Neural cell (in vitro differentiated cells): ENCODE data around the gene F12. TPM values are rescaled to one million over a fixed set of nuclear protein-coding genes. Genes with fewer than 3 reads are reported as not detected.

Experiments
- H2AFZ ChIP-seq: fragments of 200-600, 300-800 bp; sonication (generic), shearing (Covaris generic); 2 replicates; pipeline ENCODE4 v1.6.0; 2014; ENCODE audit warnings: low read depth, mild to moderate bottlenecking, antibody characterized with exemption, low read length, moderate library complexity
- H3F3A ChIP-seq: fragments of 200-600 bp; shearing (Covaris generic); 2 replicates; pipeline ENCODE4 v1.6.1; 2016; ENCODE audit warnings: mild to moderate bottlenecking, moderate library complexity, mixed read lengths, antibody characterized with exemption, low read length; ENCODE audit not compliant: insufficient read depth, poor library complexity, severe bottlenecking
- H3K27ac ChIP-seq: fragments of 200-600, 300-800 bp; sonication (generic), shearing (Covaris generic); 2 replicates; pipeline ENCODE4 v1.5.1; 2014; ENCODE audit warnings: mild to moderate bottlenecking, low read length, moderate library complexity
- H3K27me3 ChIP-seq: fragments of 300-800, 200-600 bp; sonication (generic), shearing (Covaris generic); 2 replicates; pipeline ENCODE4 v1.6.0; 2014; ENCODE audit warnings: mild to moderate bottlenecking, low read depth, low read length, moderate library complexity; ENCODE audit not compliant: insufficient read depth
- H3K36me3 ChIP-seq: fragments of 300-800, 200-600 bp; sonication (generic), shearing (Covaris generic); 2 replicates; pipeline ENCODE4 v1.5.1; 2014; ENCODE audit warnings: mild to moderate bottlenecking, antibody characterized with exemption, low read length, moderate library complexity; ENCODE audit not compliant: insufficient read depth
- H3K4me2 ChIP-seq: fragments of 300-800, 200-600 bp; sonication (generic), shearing (Covaris generic); 2 replicates; pipeline ENCODE4 v1.6.0; 2014; ENCODE audit warnings: mild to moderate bottlenecking, low read length
- H3K4me3 ChIP-seq: fragments of 300-800, 200-600 bp; sonication (generic), shearing (Covaris generic); 2 replicates; pipeline ENCODE4 v1.5.1; 2014; ENCODE audit warnings: mild to moderate bottlenecking, low read length, moderate library complexity
- H3K79me2 ChIP-seq: fragments of 200-600 bp; shearing (Covaris generic); replicated peaks from 2 replicates; pipeline ENCODE4 v1.6.0; 2014; ENCODE audit warnings: mild to moderate bottlenecking, low read length, moderate library complexity; ENCODE audit not compliant: insufficient read depth
- H3K9ac ChIP-seq: fragments of 300-800, 200-600 bp; sonication (generic), shearing (Covaris generic); 2 replicates; pipeline ENCODE4 v1.6.1; 2016; ENCODE audit warnings: mild to moderate bottlenecking, low read length, mixed read lengths
- H3K9me2 ChIP-seq: fragments of 200-600 bp; shearing (Covaris generic); 2 replicates; pipeline ENCODE4 v1.6.1; 2016; ENCODE audit warnings: mild to moderate bottlenecking, low read length, mixed read lengths; ENCODE audit not compliant: insufficient read depth
- H3K9me3 ChIP-seq: fragments of 200-600, 300-800 bp; sonication (generic), shearing (Covaris generic); 2 replicates; pipeline ENCODE4 v1.6.1; 2016; ENCODE audit warnings: mild to moderate bottlenecking, mixed run types, low read length, moderate library complexity, mixed read lengths
- H4K20me1 ChIP-seq: fragments of 200-600 bp; shearing (Covaris generic); 2 replicates; pipeline ENCODE4 v1.6.1; 2016; ENCODE audit warnings: mild to moderate bottlenecking, mixed run types; ENCODE audit not compliant: insufficient read depth
- EP300 ChIP-seq: fragments of 450-650 bp; conservative IDR thresholded peaks from 2 replicates; pipeline ENCODE4 v1.6.1; 2014; ENCODE audit warnings: antibody characterized with exemption, mild to moderate bottlenecking, moderate library complexity; ENCODE audit not compliant: poor library complexity, severe bottlenecking
- EZH2 ChIP-seq: fragments of 200-600, 300-800 bp; shearing (Covaris generic), sonication (generic); IDR thresholded peaks from 2 replicates; pipeline ENCODE4 v1.6.1; 2014; ENCODE audit warnings: antibody characterized with exemption, low read length, borderline replicate concordance, mild to moderate bottlenecking; ENCODE audit not compliant: insufficient read depth, poor library complexity, severe bottlenecking
- MXI1 ChIP-seq: fragments of 450-650 bp; conservative IDR thresholded peaks from 2 replicates; pipeline ENCODE4 v1.6.1; 2014; ENCODE audit warnings: antibody characterized with exemption, mild to moderate bottlenecking; ENCODE audit not compliant: poor library complexity, severe bottlenecking
- POLR2AphosphoS5 ChIP-seq: IDR thresholded peaks from 2 replicates; pipeline ENCODE4 v1.6.1; 2012
- RAD21 ChIP-seq: fragments of 450-650 bp; conservative IDR thresholded peaks from 2 replicates; pipeline ENCODE4 v1.6.1; 2014; ENCODE audit warnings: antibody characterized with exemption, mild to moderate bottlenecking, moderate library complexity
- SMC3 ChIP-seq: fragments of 450-650 bp; conservative IDR thresholded peaks from 2 replicates; pipeline ENCODE4 v1.6.1; 2014; ENCODE audit warnings: antibody characterized with exemption, mild to moderate bottlenecking, moderate library complexity; ENCODE audit not compliant: poor library complexity
- TAF1 ChIP-seq: IDR thresholded peaks from 2 replicates; pipeline ENCODE4 v1.6.1; 2012; ENCODE audit warnings: low read depth
- polyA plus RNA-seq: library from polyadenylated mRNA; depleted of rRNA; stranded (reverse); fragments of >200 nt; gene quantifications from 2 replicates; pipeline ENCODE4 v1.2.3, GENCODE V29; 2014
- TF ChIP-seq, protein P1 (sequence below): fragments of 450-650 bp; IDR thresholded peaks from 2 replicates; pipeline ENCODE4 v1.5.1; 2014; ENCODE audit warnings: antibody characterized with exemption, mild to moderate bottlenecking, moderate library complexity; ENCODE audit not compliant: poor library complexity, severe bottlenecking

F12 gene
- polyA plus RNA-seq, 1 donor from 2014 or later: 1.4 TPM

- peaks cover 5% of the 10 kb centered on the region for H3K79me2 ChIP-seq
- H3F3A ChIP-seq: peaks cover 5% of the 10 kb centered on the region
- no peaks in the 10 kb centered on the region for H3K9me3 ChIP-seq
- H3K27ac ChIP-seq: peak overlapping the region; percentile 90
- peaks cover 19% of the 10 kb centered on the region for H4K20me1 ChIP-seq
- H3K9me2 ChIP-seq: no peaks in the 10 kb centered on the region
- TF ChIP-seq RAD21 (no peak), MXI1 (no peak), EP300 (no peak)
- TF ChIP-seq, protein P1, sequence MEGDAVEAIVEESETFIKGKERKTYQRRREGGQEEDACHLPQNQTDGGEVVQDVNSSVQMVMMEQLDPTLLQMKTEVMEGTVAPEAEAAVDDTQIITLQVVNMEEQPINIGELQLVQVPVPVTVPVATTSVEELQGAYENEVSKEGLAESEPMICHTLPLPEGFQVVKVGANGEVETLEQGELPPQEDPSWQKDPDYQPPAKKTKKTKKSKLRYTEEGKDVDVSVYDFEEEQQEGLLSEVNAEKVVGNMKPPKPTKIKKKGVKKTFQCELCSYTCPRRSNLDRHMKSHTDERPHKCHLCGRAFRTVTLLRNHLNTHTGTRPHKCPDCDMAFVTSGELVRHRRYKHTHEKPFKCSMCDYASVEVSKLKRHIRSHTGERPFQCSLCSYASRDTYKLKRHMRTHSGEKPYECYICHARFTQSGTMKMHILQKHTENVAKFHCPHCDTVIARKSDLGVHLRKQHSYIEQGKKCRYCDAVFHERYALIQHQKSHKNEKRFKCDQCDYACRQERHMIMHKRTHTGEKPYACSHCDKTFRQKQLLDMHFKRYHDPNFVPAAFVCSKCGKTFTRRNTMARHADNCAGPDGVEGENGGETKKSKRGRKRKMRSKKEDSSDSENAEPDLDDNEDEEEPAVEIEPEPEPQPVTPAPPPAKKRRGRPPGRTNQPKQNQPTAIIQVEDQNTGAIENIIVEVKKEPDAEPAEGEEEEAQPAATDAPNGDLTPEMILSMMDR: peak; percentile 31
- H2AFZ ChIP-seq: no peak overlapping the region
- H3K27me3 ChIP-seq: no peaks in the 10 kb centered on the region
- H3K4me3 ChIP-seq: peak overlapping the region; percentile 72
- peaks cover 9% of the 10 kb centered on the region for H3K36me3 ChIP-seq
- no peak overlapping the region for H3K4me2 ChIP-seq
- H3K9ac ChIP-seq: peak overlapping the region; percentile 86
Observed at GRCh38 chr5:177456591-177456964, 47.2 kb upstream of the F12 start.

- Histone ChIP-seq H2AFZ (no peak overlapping the region), H3K79me2 (peaks cover 5% of the 10 kb centered on the region), H3K9ac (peak overlapping the region; percentile 86), H4K20me1 (peaks cover 19% of the 10 kb centered on the region), H3F3A (peaks cover 5% of the 10 kb centered on the region), H3K4me3 (peak overlapping the region; percentile 72), H3K27me3 (no peaks in the 10 kb centered on the region), H3K27ac (peak overlapping the region; percentile 90), H3K4me2 (peak overlapping the region; percentile 59), H3K9me3 (no peaks in the 10 kb centered on the region), H3K9me2 (no peaks in the 10 kb centered on the region), H3K36me3 (peaks cover 9% of the 10 kb centered on the region)
- TF ChIP-seq SMC3 (peak; percentile 67), MXI1 (no peak), RAD21 (peak; percentile 46), EP300 (no peak)
- TF ChIP-seq, protein P1: peak; percentile 78
Observed at GRCh38 chr5:177455661-177456590, 46.6 kb upstream of the F12 start.

GRCh38 chr5:177455036-177455660, 45.8 kb upstream of the F12 start:
- Histone ChIP-seq H3K4me2 (peak overlapping the region; percentile 59), H3K36me3 (peaks cover 9% of the 10 kb centered on the region), H4K20me1 (peaks cover 19% of the 10 kb centered on the region), H2AFZ (no peak overlapping the region), H3K9me3 (no peaks in the 10 kb centered on the region), H3K27ac (peak overlapping the region; percentile 90), H3K4me3 (peak overlapping the region; percentile 72), H3F3A (peaks cover 5% of the 10 kb centered on the region), H3K27me3 (no peaks in the 10 kb centered on the region), H3K79me2 (peaks cover 10% of the 10 kb centered on the region), H3K9ac (peak overlapping the region; percentile 86), H3K9me2 (no peaks in the 10 kb centered on the region)
- TF ChIP-seq MXI1 (peak; percentile 79), RAD21 (peak; percentile 62), EZH2 (no peak), SMC3 (peak; percentile 68), POLR2AphosphoS5 (peak; percentile 69), TAF1 (no peak), EP300 (peak; percentile 31)
- TF ChIP-seq, protein P1: peak; percentile 89
